ENCODE data around the gene ENPP1. TPM values are rescaled to one million over a fixed set of nuclear protein-coding genes. Genes with fewer than 3 reads are reported as not detected.

The ENPP1 gene
- total and polyA plus RNA-seq, 2 of the 4 experiments (the other 2 are of a cell fraction), result 10.9 to 38.9 TPM

DNA sequence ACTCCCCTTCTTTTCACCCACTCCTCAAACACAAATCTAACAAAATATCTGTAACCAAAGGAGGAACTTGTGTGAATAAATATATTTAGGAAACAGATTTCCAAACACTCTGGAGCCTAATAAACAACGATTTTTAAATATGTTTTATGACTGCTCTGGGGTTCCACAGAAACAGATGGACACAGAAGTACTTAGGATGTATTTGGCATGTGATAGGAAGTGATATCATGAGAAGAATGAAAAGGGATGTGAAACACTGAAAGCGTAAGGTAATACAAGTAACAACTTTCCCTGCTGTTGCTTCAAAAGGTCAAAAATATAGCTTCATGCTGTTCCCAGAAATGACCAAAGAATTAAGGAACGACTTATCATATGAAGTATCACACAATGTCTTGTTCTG lies 26.1 kb upstream of the ENPP1 start:
- Histone ChIP-seq H3K9ac (ENCODE audit: low read depth, low read length) (no peak overlapping the region), H3K79me1 (ENCODE audit: low read depth in 1 of 2, low read length in 2 of 2) (no peaks in the 10 kb centered on the region), H3K9me1 (ENCODE audit: insufficient read depth, low read length) (peaks cover 3% of the 10 kb centered on the region; the same call in 1 of the 2 replicates), H3K18ac (ENCODE audit: low read depth, low read length) (no peak overlapping the region), H2BK120ac (ENCODE audit: low read depth, low read length) (no peak overlapping the region), H2AK5ac (ENCODE audit: low read depth, low read length) (no peak overlapping the region), H2BK20ac (ENCODE audit: low read depth, low read length) (no peak overlapping the region), H3K14ac (replicated peaks; ENCODE audit: low read depth, low read length) (no peak overlapping the region), H4K91ac (ENCODE audit: insufficient read depth, low read depth, low read length) (no peak overlapping the region), H3K4ac (ENCODE audit: low read depth, low read length) (no peak overlapping the region), H4K5ac (ENCODE audit: low read depth, low read length) (no peak overlapping the region), H3K36me3 (ENCODE audit: control insufficient read depth, insufficient read depth, low read length) (no peaks in the 10 kb centered on the region), H2BK5ac (ENCODE audit: low read depth, low read length, poor library complexity, severe bottlenecking) (no peak overlapping the region), H2AK9ac (replicated peaks; ENCODE audit: low read depth, low read length, poor library complexity) (no peak overlapping the region), H3K56ac (ENCODE audit: extremely low read depth, insufficient read depth, low read length) (no peak overlapping the region), H3K4me3 (ENCODE audit: insufficient read depth, low read depth, low read length) (no peak overlapping the region), H4K8ac (ENCODE audit: low read depth in 2 of 2, low read length in 2 of 2) (no peak overlapping the region), H3K9me3 (ENCODE audit: control insufficient read depth, insufficient read depth, low read length) (no peaks in the 10 kb centered on the region), H3K23ac (ENCODE audit: low read depth, low read length) (no peak overlapping the region), H2BK15ac (ENCODE audit: low read depth, low read length) (no peak overlapping the region), H2AFZ (replicated peaks; ENCODE audit: low read length, poor library complexity) (no peak overlapping the region), H3K4me2 (ENCODE audit: low read depth, low read length) (no peak overlapping the region), H4K20me1 (ENCODE audit: insufficient read depth, low read length) (no peaks in the 10 kb centered on the region), H3K27ac (ENCODE audit: insufficient read depth, low read length) (no peak overlapping the region), H3K4me1 (ENCODE audit: control insufficient read depth, insufficient read depth, low read length) (peaks cover 2% of the 10 kb centered on the region; the same call in 1 of the 2 replicates), H3K27me3 (ENCODE audit: control insufficient read depth, insufficient read depth, low read length) (no peaks in the 10 kb centered on the region; the same call in 1 of the 2 replicates)
- ChIA-PET CTCF (no interaction called here), POLR2A (ENCODE audit: unreplicated experiment) (no interaction called here)
- no peak for ATAC-seq (ENCODE audit: low read depth)
- intact Hi-C loops (cut with micrococcal nuclease), result no loop called here
- DNase-seq, result no peak
- dilution Hi-C loops (cut with HindIII; ENCODE audit: low sequenced_read_pairs, unreplicated experiment), result no loop called here
- in situ Hi-C loops (cut with MboI; ENCODE audit: low sequenced_read_pairs), result no loop called here
- WGBS, 2 experiments (ENCODE audit: extremely low coverage in 2 of 2, insufficient read length in 1 of 2), result no CpG with 5 or more reads among the region's 3 CpGs
- BruUV-seq (replicated peaks), result no TSS peak
- TF ChIP-seq NFE2L2 (IDR thresholded peaks at IDR 0.05; ENCODE audit: low read depth, low read length), result no peak
- no peak for TF ChIP-seq RCOR1 (IDR thresholded peaks at IDR 0.05; ENCODE audit: insufficient replicate concordance, low read length)
- TF ChIP-seq, protein P1, sequence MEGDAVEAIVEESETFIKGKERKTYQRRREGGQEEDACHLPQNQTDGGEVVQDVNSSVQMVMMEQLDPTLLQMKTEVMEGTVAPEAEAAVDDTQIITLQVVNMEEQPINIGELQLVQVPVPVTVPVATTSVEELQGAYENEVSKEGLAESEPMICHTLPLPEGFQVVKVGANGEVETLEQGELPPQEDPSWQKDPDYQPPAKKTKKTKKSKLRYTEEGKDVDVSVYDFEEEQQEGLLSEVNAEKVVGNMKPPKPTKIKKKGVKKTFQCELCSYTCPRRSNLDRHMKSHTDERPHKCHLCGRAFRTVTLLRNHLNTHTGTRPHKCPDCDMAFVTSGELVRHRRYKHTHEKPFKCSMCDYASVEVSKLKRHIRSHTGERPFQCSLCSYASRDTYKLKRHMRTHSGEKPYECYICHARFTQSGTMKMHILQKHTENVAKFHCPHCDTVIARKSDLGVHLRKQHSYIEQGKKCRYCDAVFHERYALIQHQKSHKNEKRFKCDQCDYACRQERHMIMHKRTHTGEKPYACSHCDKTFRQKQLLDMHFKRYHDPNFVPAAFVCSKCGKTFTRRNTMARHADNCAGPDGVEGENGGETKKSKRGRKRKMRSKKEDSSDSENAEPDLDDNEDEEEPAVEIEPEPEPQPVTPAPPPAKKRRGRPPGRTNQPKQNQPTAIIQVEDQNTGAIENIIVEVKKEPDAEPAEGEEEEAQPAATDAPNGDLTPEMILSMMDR (conservative IDR thresholded peaks at IDR 0.05; ENCODE audit: low read depth, low read length), result no peak
- TF ChIP-seq RAD21 (IDR thresholded peaks at IDR 0.05; ENCODE audit: low read length), result no peak
- TF ChIP-seq RFX5 (IDR thresholded peaks at IDR 0.05; ENCODE audit: low read depth, low read length), result no peak
- no peak for TF ChIP-seq MXI1 (IDR thresholded peaks at IDR 0.05; ENCODE audit: borderline replicate concordance, low read depth, low read length)
- no peak for TF ChIP-seq MAFK (IDR thresholded peaks at IDR 0.05; ENCODE audit: low read depth, low read length)
- no peak for TF ChIP-seq CEBPB (IDR thresholded peaks at IDR 0.05; ENCODE audit: low read depth, low read length)
- TF ChIP-seq BHLHE40 (IDR thresholded peaks at IDR 0.05; ENCODE audit: low read depth, low read length), result no peak
- TF ChIP-seq, protein P2, sequence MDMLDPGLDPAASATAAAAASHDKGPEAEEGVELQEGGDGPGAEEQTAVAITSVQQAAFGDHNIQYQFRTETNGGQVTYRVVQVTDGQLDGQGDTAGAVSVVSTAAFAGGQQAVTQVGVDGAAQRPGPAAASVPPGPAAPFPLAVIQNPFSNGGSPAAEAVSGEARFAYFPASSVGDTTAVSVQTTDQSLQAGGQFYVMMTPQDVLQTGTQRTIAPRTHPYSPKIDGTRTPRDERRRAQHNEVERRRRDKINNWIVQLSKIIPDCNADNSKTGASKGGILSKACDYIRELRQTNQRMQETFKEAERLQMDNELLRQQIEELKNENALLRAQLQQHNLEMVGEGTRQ (IDR thresholded peaks at IDR 0.05; ENCODE audit: low read depth, low read length), result no peak
- no peak for TF ChIP-seq ELK1 (IDR thresholded peaks at IDR 0.05; ENCODE audit: borderline replicate concordance, low read depth, low read length)
- TF ChIP-seq CHD1 (IDR thresholded peaks at IDR 0.05; ENCODE audit: low read depth, low read length), result no peak

Data from IMR-90 (cell line).